Osteocyte (in vitro differentiated cells): Measurements from ENCODE around the gene PRXL2A. TPM values are rescaled to one million over a fixed set of nuclear protein-coding genes. Genes with fewer than 3 reads are reported as not detected.

Source experiments
- DNase-seq: peaks from one replicate; pipeline ENCODE4 v3.0.0; 2021; ENCODE audit warnings: mixed read lengths; ENCODE audit not compliant: unreplicated experiment; ENCODE audit errors: extremely low spot score
- H3K27ac Mint-ChIP-seq: one replicate; pipeline ENCODE4 v1.8.0; 2021; ENCODE audit warnings: mild to moderate bottlenecking, mixed read lengths; ENCODE audit not compliant: unreplicated experiment
- H3K27me3 Mint-ChIP-seq: one replicate; pipeline ENCODE4 v1.8.0; 2021; ENCODE audit warnings: mixed read lengths; ENCODE audit not compliant: unreplicated experiment
- H3K36me3 Mint-ChIP-seq: one replicate; pipeline ENCODE4 v1.8.0; 2021; ENCODE audit warnings: mixed read lengths; ENCODE audit not compliant: unreplicated experiment
- H3K4me1 Mint-ChIP-seq: one replicate; pipeline ENCODE4 v1.8.0; 2021; ENCODE audit warnings: mixed read lengths; ENCODE audit not compliant: unreplicated experiment
- H3K4me3 Mint-ChIP-seq: one replicate; pipeline ENCODE4 v1.8.0; 2021; ENCODE audit warnings: mild to moderate bottlenecking, moderate library complexity, mixed read lengths; ENCODE audit not compliant: unreplicated experiment
- H3K9me3 Mint-ChIP-seq: one replicate; pipeline ENCODE4 v1.8.0; 2021; ENCODE audit warnings: mixed read lengths; ENCODE audit not compliant: unreplicated experiment
- total RNA-seq: library from RNA; stranded (reverse); gene quantifications from 2 replicates; pipeline ENCODE4 v1.2.1, GENCODE V29; 2021
- TF ChIP-seq, protein P1 (sequence below): fragments of 200-600 bp; sonication (generic); IDR thresholded peaks from 2 replicates; pipeline ENCODE4 v1.5.0; 2021; ENCODE audit warnings: antibody characterized with exemption, mild to moderate bottlenecking, moderate library complexity

The PRXL2A gene
- total RNA-seq, 1 donor from 2014 or later = 56.8 TPM

DNA sequence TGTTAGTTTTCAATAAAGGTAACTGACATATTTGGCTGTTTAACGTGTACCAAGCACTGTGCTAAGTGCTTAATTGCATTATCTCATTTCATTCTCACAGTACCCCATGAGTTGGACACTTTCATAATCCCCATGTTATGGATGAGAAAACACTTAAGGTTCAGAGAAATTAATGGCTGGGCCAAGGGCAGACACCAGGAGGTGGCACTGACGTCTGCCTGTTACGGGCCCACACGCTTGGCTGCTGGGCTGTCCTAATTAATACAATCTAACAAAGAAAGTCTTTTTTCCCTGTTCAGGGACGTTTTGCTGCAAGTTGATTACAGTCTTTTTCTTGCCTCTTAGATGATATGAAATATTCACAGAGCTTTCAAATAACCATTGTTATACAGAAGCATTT is 35.7 kb upstream of the PRXL2A start:
- Mint-ChIP-seq H3K4me1 (no peaks in the 10 kb centered on the region), H3K27me3 (peaks cover 34% of the 10 kb centered on the region), H3K4me3 (no peak overlapping the region), H3K27ac (no peak overlapping the region), H3K36me3 (no peaks in the 10 kb centered on the region), H3K9me3 (peaks cover 12% of the 10 kb centered on the region)
- no peak for DNase-seq
- TF ChIP-seq, protein P1, sequence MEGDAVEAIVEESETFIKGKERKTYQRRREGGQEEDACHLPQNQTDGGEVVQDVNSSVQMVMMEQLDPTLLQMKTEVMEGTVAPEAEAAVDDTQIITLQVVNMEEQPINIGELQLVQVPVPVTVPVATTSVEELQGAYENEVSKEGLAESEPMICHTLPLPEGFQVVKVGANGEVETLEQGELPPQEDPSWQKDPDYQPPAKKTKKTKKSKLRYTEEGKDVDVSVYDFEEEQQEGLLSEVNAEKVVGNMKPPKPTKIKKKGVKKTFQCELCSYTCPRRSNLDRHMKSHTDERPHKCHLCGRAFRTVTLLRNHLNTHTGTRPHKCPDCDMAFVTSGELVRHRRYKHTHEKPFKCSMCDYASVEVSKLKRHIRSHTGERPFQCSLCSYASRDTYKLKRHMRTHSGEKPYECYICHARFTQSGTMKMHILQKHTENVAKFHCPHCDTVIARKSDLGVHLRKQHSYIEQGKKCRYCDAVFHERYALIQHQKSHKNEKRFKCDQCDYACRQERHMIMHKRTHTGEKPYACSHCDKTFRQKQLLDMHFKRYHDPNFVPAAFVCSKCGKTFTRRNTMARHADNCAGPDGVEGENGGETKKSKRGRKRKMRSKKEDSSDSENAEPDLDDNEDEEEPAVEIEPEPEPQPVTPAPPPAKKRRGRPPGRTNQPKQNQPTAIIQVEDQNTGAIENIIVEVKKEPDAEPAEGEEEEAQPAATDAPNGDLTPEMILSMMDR = no peak

- Mint-ChIP-seq H3K27me3 (peaks cover 37% of the 10 kb centered on the region), H3K4me3 (no peak overlapping the region), H3K9me3 (peaks cover 5% of the 10 kb centered on the region), H3K36me3 (no peaks in the 10 kb centered on the region), H3K27ac (no peak overlapping the region), H3K4me1 (no peaks in the 10 kb centered on the region)
- TF ChIP-seq, protein P1 = no peak
- no peak for DNase-seq
These were observed 34.8 kb upstream of the PRXL2A start for GRCh38 chr10:80373502-80373901.

DNA sequence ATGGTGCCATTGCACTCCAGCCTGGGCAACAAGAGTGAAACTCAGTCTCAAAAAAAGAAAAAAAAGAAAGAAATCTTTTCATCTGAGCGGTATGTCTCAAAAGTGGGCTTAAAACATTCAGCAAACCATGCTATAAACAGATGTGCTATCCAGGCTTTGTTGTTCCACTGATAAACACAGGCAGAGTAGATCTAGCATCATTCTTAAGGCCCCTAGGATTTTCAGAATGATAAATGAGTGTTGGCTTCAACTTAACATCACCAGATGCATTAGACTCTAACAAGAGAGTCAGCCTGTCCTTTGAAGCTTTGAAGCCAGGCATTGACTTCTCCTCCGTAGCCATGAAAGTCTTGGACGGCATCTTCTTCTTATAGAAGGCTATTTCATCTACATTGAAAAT is 28.6 kb upstream of the PRXL2A start:
- no peak for DNase-seq
- TF ChIP-seq, protein P1 = no peak
- no peak overlapping the region for H3K4me3 Mint-ChIP-seq
- no peaks in the 10 kb centered on the region for H3K36me3 Mint-ChIP-seq
- no peaks in the 10 kb centered on the region for H3K4me1 Mint-ChIP-seq
- H3K27ac Mint-ChIP-seq = no peak overlapping the region
- H3K27me3 Mint-ChIP-seq = peaks cover 42% of the 10 kb centered on the region
- H3K9me3 Mint-ChIP-seq = no peaks in the 10 kb centered on the region

DNA sequence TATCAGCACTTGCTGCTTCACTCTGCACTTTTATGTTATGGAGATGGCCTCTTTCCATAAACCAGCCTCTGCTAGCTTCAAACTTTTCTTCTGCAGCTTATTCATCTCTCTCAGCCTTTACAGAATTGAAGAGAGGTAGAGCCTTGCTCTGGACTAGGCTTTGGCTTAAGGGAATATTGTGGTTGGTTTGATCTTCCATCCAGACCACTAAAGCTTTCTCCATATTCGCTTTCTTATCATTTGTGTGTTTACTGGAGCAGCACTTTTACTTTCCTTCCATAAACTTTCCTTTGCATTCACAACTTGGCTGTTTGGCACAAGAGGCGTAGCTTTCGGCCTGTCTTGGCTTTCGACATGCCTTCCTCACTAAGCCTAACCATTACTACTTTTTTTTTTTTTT is 28.2 kb upstream of the PRXL2A start:
- H3K4me1 Mint-ChIP-seq = no peaks in the 10 kb centered on the region
- no peak overlapping the region for H3K4me3 Mint-ChIP-seq
- peaks cover 42% of the 10 kb centered on the region for H3K27me3 Mint-ChIP-seq
- no peak for DNase-seq
- no peak overlapping the region for H3K27ac Mint-ChIP-seq
- no peaks in the 10 kb centered on the region for H3K36me3 Mint-ChIP-seq
- TF ChIP-seq, protein P1 = no peak
- H3K9me3 Mint-ChIP-seq = no peaks in the 10 kb centered on the region

- no peak overlapping the region for H3K27ac Mint-ChIP-seq
- H3K4me3 Mint-ChIP-seq = no peak overlapping the region
- no peaks in the 10 kb centered on the region for H3K36me3 Mint-ChIP-seq
- H3K4me1 Mint-ChIP-seq = peaks cover 7% of the 10 kb centered on the region
- H3K9me3 Mint-ChIP-seq = no peaks in the 10 kb centered on the region
- TF ChIP-seq, protein P1 = peak; percentile 87
- no peak for DNase-seq
- H3K27me3 Mint-ChIP-seq = peaks cover 23% of the 10 kb centered on the region
These were observed 25.4 kb upstream of the PRXL2A start for GRCh38 chr10:80382989-80383388.
